ENCODE data around the gene FCHSD2. TPM values are rescaled to one million over a fixed set of nuclear protein-coding genes. Genes with fewer than 3 reads are reported as not detected.

FCHSD2 gene
- total and polyA plus RNA-seq, 9 of the 15 experiments (the other 6 are each of a cell fraction or from before 2014, with no cell fraction given), result 1.8 to 14.7 (median 6.4) TPM

GRCh38 chr11:72972496-72973128 lies 169.5 kb downstream of the FCHSD2 start:
- FAIRE-seq, result no peak
- no peak for DNase-seq (ENCODE audit: extremely low read depth in 1 of 4, low spot score in 3 of 4)
- no peaks in the 10 kb centered on the region for H3K9me1 ChIP-seq (ENCODE audit: control insufficient read depth, insufficient read depth, low read length)
- H2AFZ ChIP-seq (ENCODE audit: low read depth, low read length), result no peak overlapping the region
- H3K79me2 ChIP-seq (ENCODE audit: control insufficient read depth, insufficient read depth, low read length), result no peaks in the 10 kb centered on the region
- in situ Hi-C loops (cut with MboI) (no loop called here), intact Hi-C loops (cut with micrococcal nuclease) (no loop called here)
- no peaks in the 10 kb centered on the region for H3K36me3 ChIP-seq (ENCODE audit: control insufficient read depth, insufficient read depth, low read length)
- H3K4me2 ChIP-seq (ENCODE audit: insufficient read depth, low read length), result no peak overlapping the region
- no peak overlapping the region for H3K27ac ChIP-seq (ENCODE audit: extremely low read depth, low read depth, low read length)
- H3K27me3 ChIP-seq (ENCODE audit: control insufficient read depth in 2 of 2, insufficient read depth in 2 of 2, low read length in 2 of 2), result no peaks in the 10 kb centered on the region
- no peak overlapping the region for H3K9ac ChIP-seq (ENCODE audit: insufficient read depth in 1 of 2, low read depth in 2 of 2, low read length in 2 of 2)
- H3K4me3 ChIP-seq, result no peak overlapping the region
- CTCF ChIA-PET (ENCODE audit: low intra/inter-chr PET ratio), result no interaction called here
- 76% methylated on average over 6 of the region's 6 CpGs for WGBS (ENCODE audit: insufficient coverage, low coverage, missing lambda C conversion rate)
- peaks cover 0 to 14% of the 10 kb centered on the region in 2 experiments; a peak in 2 of 5 replicates for H3K4me1 ChIP-seq (replicated peaks in 1 of 2; ENCODE audit: control insufficient read depth in 2 of 2, insufficient read depth in 2 of 2, low read length in 2 of 2)
- BruUV-seq (replicated peaks), result no TSS peak
- H4K20me1 ChIP-seq (replicated peaks; ENCODE audit: control insufficient read depth, insufficient read depth, low read length), result no peaks in the 10 kb centered on the region
- ATAC-seq, result no peak
- TF ChIP-seq TAF9B (IDR thresholded peaks at IDR 0.05; ENCODE audit: partially characterized antibody) (no peak), HES1 (IDR thresholded peaks at IDR 0.05; ENCODE audit: low read depth) (no peak), RERE (CRISPR knock-in tag; IDR thresholded peaks at IDR 0.05; ENCODE audit: borderline replicate concordance) (no peak), POLR2AphosphoS2 (IDR thresholded peaks at IDR 0.05; ENCODE audit: low read length) (no peak)
- POLR2A ChIA-PET, result interaction anchor here (1.8 kb wide), 1 partner anchor 9 kb away, joined by 5 read pairs; no protein-coding TSS in a partner anchor
- H3K9me3 ChIP-seq (replicated peaks; ENCODE audit: control insufficient read depth, insufficient read depth, low read depth, low read length), result no peaks in the 10 kb centered on the region

All from K562 (cell line).